ENCODE results near the gene LARGE1.

The LARGE1 gene

GRCh38 chr22:33652615-33653014 lies 267.7 kb downstream of the LARGE1 start:
- peak in 1 of 2 experiments; percentile 0 for DNase-seq

GRCh38 chr22:33650244-33650643 lies 270.0 kb downstream of the LARGE1 start:
- no peak for DNase-seq

- DNase-seq, result no peak
These were observed 271.8 kb downstream of the LARGE1 start for GRCh38 chr22:33648478-33648877.

- DNase-seq, result no peak
These were observed 279.4 kb downstream of the LARGE1 start for GRCh38 chr22:33640900-33641299.

GRCh38 chr22:33639588-33640254 lies 280.6 kb downstream of the LARGE1 start:
- no peak for DNase-seq

GRCh38 chr22:33635766-33636165 lies 284.5 kb downstream of the LARGE1 start:
- DNase-seq, result no peak

- no peak for DNase-seq
These were observed 288.5 kb downstream of the LARGE1 start for GRCh38 chr22:33631777-33632176.

GRCh38 chr22:33625959-33626358 lies 294.3 kb downstream of the LARGE1 start:
- DNase-seq, result no peak

- DNase-seq, result no peak
These were observed 300.2 kb downstream of the LARGE1 start for GRCh38 chr22:33620085-33620484.

- DNase-seq, result no peak
These were observed 313.8 kb downstream of the LARGE1 start for GRCh38 chr22:33606504-33606903.

- no peak for DNase-seq
These were observed 314.6 kb downstream of the LARGE1 start for GRCh38 chr22:33605666-33606065.

GRCh38 chr22:33605221-33605620 lies 315.1 kb downstream of the LARGE1 start:
- DNase-seq, result no peak

- DNase-seq, result no peak
These were observed 319.2 kb downstream of the LARGE1 start for GRCh38 chr22:33601062-33601461.

- DNase-seq, result no peak
These were observed 319.7 kb downstream of the LARGE1 start for GRCh38 chr22:33600595-33600994.

GRCh38 chr22:33600113-33600512 lies 320.2 kb downstream of the LARGE1 start:
- no peak for DNase-seq

- DNase-seq, result no peak
These were observed 320.7 kb downstream of the LARGE1 start for GRCh38 chr22:33599596-33599995.

- DNase-seq, result no peak
These were observed 321.5 kb downstream of the LARGE1 start for GRCh38 chr22:33598821-33599220.

- DNase-seq, result no peak
These were observed 322.8 kb downstream of the LARGE1 start for GRCh38 chr22:33597274-33597985.

GRCh38 chr22:33593818-33594217 lies 326.5 kb downstream of the LARGE1 start:
- DNase-seq, result no peak

GRCh38 chr22:33591946-33592345 lies 328.3 kb downstream of the LARGE1 start:
- no peak for DNase-seq

- DNase-seq, result no peak
These were observed 331.0 kb downstream of the LARGE1 start for GRCh38 chr22:33589297-33589696.

GRCh38 chr22:33588860-33589259 lies 331.4 kb downstream of the LARGE1 start:
- no peak for DNase-seq

GRCh38 chr22:33584152-33584551 lies 336.1 kb downstream of the LARGE1 start:
- no peak for DNase-seq

- DNase-seq, result no peak
These were observed 337.4 kb downstream of the LARGE1 start for GRCh38 chr22:33582822-33583400.
